HCT116 (cell line): ENCODE measurements around the gene KRT1. TPM values are rescaled to one million over a fixed set of nuclear protein-coding genes. Genes with fewer than 3 reads are reported as not detected.

Experiments
- ATAC-seq: fragments of 200-7000 bp; cut with Tn5 transposase; 2 replicates; pipeline ENCODE4 v1.9.1; 2020; ENCODE audit warnings: mild to moderate bottlenecking, moderate library complexity
- BruUV-seq: library from RNA; stranded (reverse); fragments of 400-500 nt; replicated peaks from 2 replicates; lab custom pipeline; 2021; lab: Mats Ljungman, UMichigan
- CTCF ChIA-PET: fragments of 300-600 bp; sonication (Branson Sonifier 250); formaldehyde crosslinking; loops from one replicate; lab custom pipeline; 2021; ENCODE audit warnings: antibody characterized with exemption; lab: Charles Lee
- POLR2A ChIA-PET: fragments of 300-600, 350-600 bp; sonication (Branson Sonifier 250); formaldehyde crosslinking; loops from one replicate; lab custom pipeline; 2021; ENCODE audit warnings: antibody characterized with exemption; lab: Charles Lee
- RAD21 ChIA-PET, 2 experiments: fragments of 300-600 bp; sonication (Branson Sonifier 250); formaldehyde crosslinking; loops; one replicate each; lab custom pipeline; 2023; ENCODE audit warnings: low total read pairs in 2 of 2; ENCODE audit not compliant: uncharacterized antibody in 2 of 2, unreplicated experiment in 2 of 2, low non-redundant PET in 1 of 2; lab: Charles Lee
- DNase-seq: peaks from one replicate; pipeline ENCODE4 v3.0.0-alpha.2; 2010; ENCODE audit warnings: low read depth, low spot score
- H2AFZ ChIP-seq: fragments of 200-600 bp; shearing (Covaris generic), sonication (generic); 2 replicates; pipeline ENCODE4 v1.6.1; 2017; ENCODE audit warnings: low read depth, mixed run types, mixed read lengths, antibody characterized with exemption, low read length; ENCODE audit not compliant: poor library complexity, severe bottlenecking
- H3K27ac ChIP-seq: 2 replicates; pipeline ENCODE4 v1.5.1; 2012; ENCODE audit warnings: low read depth, low read length
- H3K27me3 ChIP-seq: fragments of 200-600 bp; sonication (generic); 2 replicates; pipeline ENCODE4 v1.6.1; 2016; ENCODE audit warnings: mixed run types, low read length, mixed read lengths; ENCODE audit not compliant: insufficient read depth
- H3K36me3 ChIP-seq, 2 experiments: fragments of 200-500 bp in 1 of 2; fragments of 200-600 bp in 1 of 2; sonication (Bioruptor generic) in 1 of 2; sonication (generic) in 1 of 2; 2 replicates each; pipeline versions ENCODE4 v1.5.1 to v1.6.1; 2014 to 2016; ENCODE audit warnings: low read length in 2 of 2, inconsistent platforms in 1 of 2, mixed read lengths in 1 of 2, mixed run types in 1 of 2; ENCODE audit not compliant: insufficient read depth in 2 of 2, control insufficient read depth in 1 of 2
- H3K4me1 ChIP-seq, 2 experiments: fragments of 200-600 bp in 1 of 2; sonication (generic) in 1 of 2; 2 replicates each; pipeline versions ENCODE4 v1.5.1 to v1.6.1; 2012 to 2017; ENCODE audit warnings: low read length in 2 of 2, inconsistent platforms in 1 of 2, mild to moderate bottlenecking in 1 of 2, mixed read lengths in 1 of 2, mixed run types in 1 of 2, moderate library complexity in 1 of 2; ENCODE audit not compliant: insufficient read depth in 2 of 2, control insufficient read depth in 1 of 2
- H3K4me2 ChIP-seq: fragments of 200-600 bp; sonication (generic); 2 replicates; pipeline ENCODE4 v1.6.1; 2017; ENCODE audit warnings: mixed run types, low read length, mixed read lengths
- H3K4me3 ChIP-seq, 2 experiments: fragments of 200-600 bp in 1 of 2; sonication (generic) in 1 of 2; replicated peaks in 1 of 2; 2 replicates each; pipeline ENCODE4 v1.5.1; 2011 to 2016; ENCODE audit warnings: low read length in 2 of 2, control low read depth in 1 of 2, low read depth in 1 of 2, mild to moderate bottlenecking in 1 of 2, mixed read lengths in 1 of 2, mixed run types in 1 of 2
- H3K79me2 ChIP-seq: fragments of 200-600 bp; sonication (generic); 2 replicates; pipeline ENCODE4 v1.6.1; 2017; ENCODE audit warnings: mild to moderate bottlenecking, mixed run types, low read length, moderate library complexity, mixed read lengths; ENCODE audit not compliant: insufficient read depth
- H3K9ac ChIP-seq: fragments of 200-600 bp; sonication (generic); 2 replicates; pipeline ENCODE4 v1.6.1; 2016; ENCODE audit warnings: low read length, mixed read lengths
- H3K9me2 ChIP-seq: fragments of 200-600 bp; sonication (generic), shearing (Covaris generic); 2 replicates; pipeline ENCODE4 v1.6.1; 2017; ENCODE audit warnings: mixed run types, mild to moderate bottlenecking, moderate library complexity; ENCODE audit not compliant: insufficient read depth
- H3K9me3 ChIP-seq, 2 experiments: fragments of 200-500 bp in 1 of 2; fragments of 200-600 bp in 1 of 2; sonication (Bioruptor generic) in 1 of 2; sonication (generic) in 1 of 2; 2 replicates each; pipeline ENCODE4 v1.6.1; 2014 to 2017; ENCODE audit warnings: low read length in 2 of 2, mixed read lengths in 2 of 2, inconsistent platforms in 1 of 2, low read depth in 1 of 2, mild to moderate bottlenecking in 1 of 2, mixed run types in 1 of 2, moderate library complexity in 1 of 2; ENCODE audit not compliant: control insufficient read depth in 1 of 2, insufficient read depth in 1 of 2
- H4K20me1 ChIP-seq: fragments of 200-600 bp; sonication (generic), shearing (Covaris generic); 2 replicates; pipeline ENCODE4 v1.6.1; 2017; ENCODE audit warnings: mixed run types, mild to moderate bottlenecking, moderate library complexity; ENCODE audit not compliant: insufficient read depth
- ATF3 ChIP-seq: IDR thresholded peaks from 2 replicates; pipeline ENCODE4 v1.6.1; 2012
- CBX3 ChIP-seq: IDR thresholded peaks from 2 replicates; pipeline ENCODE4 v1.6.1; 2012; ENCODE audit warnings: low read depth
- CEBPB ChIP-seq: IDR thresholded peaks from 2 replicates; pipeline ENCODE4 v1.6.1; 2012; ENCODE audit warnings: low read depth
- CTCF ChIP-seq, 3 experiments: fragments of 200-600 bp in 1 of 3; sonication (generic) in 1 of 3; IDR thresholded peaks in 2 of 3; conservative IDR thresholded peaks in 1 of 3; 2 replicates each; pipeline ENCODE4 v1.5.1; 2012 to 2017; ENCODE audit warnings: low read depth in 2 of 3, low read length in 2 of 3, antibody characterized with exemption in 1 of 3, borderline replicate concordance in 1 of 3, control low read depth in 1 of 3, mild to moderate bottlenecking in 1 of 3, mixed read lengths in 1 of 3, mixed run types in 1 of 3, moderate library complexity in 1 of 3; ENCODE audit not compliant: insufficient read depth in 1 of 3
- ELF1 ChIP-seq: IDR thresholded peaks from 2 replicates; pipeline ENCODE4 v1.6.1; 2012; ENCODE audit warnings: low read depth, borderline replicate concordance
- EZH2phosphoT487 ChIP-seq: fragments of 200-600 bp; IDR thresholded peaks from 2 replicates; pipeline ENCODE4 v1.6.1; 2018; ENCODE audit warnings: antibody characterized with exemption, borderline replicate concordance
- MAX ChIP-seq: IDR thresholded peaks from 2 replicates; pipeline ENCODE4 v1.6.1; 2012
- POLR2A ChIP-seq: IDR thresholded peaks from 2 replicates; pipeline ENCODE4 v1.7.0; 2011; ENCODE audit warnings: borderline replicate concordance; ENCODE audit not compliant: insufficient read depth, insufficient read length; ENCODE audit errors: extremely low read depth
- POLR2AphosphoS5 ChIP-seq: IDR thresholded peaks from 2 replicates; pipeline ENCODE4 v1.6.1; 2011; ENCODE audit warnings: mild to moderate bottlenecking, low read depth, low read length, moderate library complexity
- RAD21 ChIP-seq: IDR thresholded peaks from 2 replicates; pipeline ENCODE4 v1.6.1; 2012; ENCODE audit warnings: low read depth, mild to moderate bottlenecking
- SIN3A ChIP-seq: IDR thresholded peaks from 2 replicates; pipeline ENCODE4 v1.6.1; 2012; ENCODE audit warnings: low read depth
- SP1 ChIP-seq: IDR thresholded peaks from 2 replicates; pipeline ENCODE4 v1.6.1; 2012; ENCODE audit warnings: low read depth
- TCF7L2 ChIP-seq: IDR thresholded peaks from 2 replicates; pipeline ENCODE4 v1.7.0; 2011; ENCODE audit warnings: borderline replicate concordance, inconsistent platforms; ENCODE audit not compliant: insufficient read depth, insufficient read length; ENCODE audit errors: extremely low read depth
- ZFX ChIP-seq: fragments of 450-650 bp; IDR thresholded peaks from 2 replicates; pipeline ENCODE4 v1.6.1; 2017
- ZNF274 ChIP-seq: fragments of 200-500 bp; sonication (Bioruptor generic); IDR thresholded peaks from 2 replicates; pipeline ENCODE4 v1.6.1; 2014; ENCODE audit warnings: mild to moderate bottlenecking, low read depth, low read length, inconsistent platforms
- intact Hi-C: fragments of 100-400 bp; cut with micrococcal nuclease; formaldehyde crosslinking; loops from 2 replicates; pipeline ENCODE4 v1.10.0; 2022
- total RNA-seq: library from RNA; stranded (reverse); gene quantifications from one replicate; pipeline ENCODE4 v1.2.1, GENCODE V29; 2021; ENCODE audit not compliant: unreplicated experiment

Gene KRT1
- total RNA-seq, 1 experiment from 2014 or later, result 0.20 TPM

- TF ChIP-seq CTCF (IDR thresholded peaks at IDR 0.05 in 2 of 3, conservative IDR thresholded peaks at IDR 0.05 in 1 of 3; ENCODE audit: borderline replicate concordance in 1 of 3, insufficient read depth in 1 of 3, low read depth in 2 of 3, low read length in 2 of 3), result no peak
- no peak for TF ChIP-seq ELF1
- no peak for TF ChIP-seq POLR2A
- TF ChIP-seq MAX, result no peak
- TF ChIP-seq EZH2phosphoT487, result no peak
- no peak for TF ChIP-seq ATF3
- no peak for TF ChIP-seq ZNF274
Measured at GRCh38 chr12:52726451-52726850, 46.2 kb upstream of the KRT1 start (continued).

GRCh38 chr12:52724384-52724783, 44.2 kb upstream of the KRT1 start:
- H3K9me2 ChIP-seq, result no peaks in the 10 kb centered on the region
- ChIA-PET POLR2A (no interaction called here), RAD21 (no interaction called here), CTCF (no interaction called here)
- intact Hi-C loops, result no loop called here
- H3K9ac ChIP-seq, result no peak overlapping the region
- peaks cover 15% of the 10 kb centered on the region for H3K27me3 ChIP-seq
- no peak overlapping the region for H3K4me2 ChIP-seq
- no peaks in the 10 kb centered on the region for H4K20me1 ChIP-seq
- H2AFZ ChIP-seq, result no peak overlapping the region
- BruUV-seq, result no TSS peak
- ATAC-seq, result no peak
- no peak for DNase-seq
- H3K36me3 ChIP-seq, result no peaks in the 10 kb centered on the region
- H3K79me2 ChIP-seq, result no peaks in the 10 kb centered on the region
- H3K4me3 ChIP-seq, result no peak overlapping the region
- no peaks in the 10 kb centered on the region; a peak in 1 of 4 replicates for H3K4me1 ChIP-seq
- TF ChIP-seq ZFX (no peak), POLR2A (no peak), SP1 (no peak), SIN3A (no peak), POLR2AphosphoS5 (no peak), ATF3 (no peak), CBX3 (no peak), RAD21 (no peak), EZH2phosphoT487 (no peak), ELF1 (no peak), CEBPB (no peak), TCF7L2 (no peak)
- H3K9me3 ChIP-seq, result no peaks in the 10 kb centered on the region
- H3K27ac ChIP-seq, result no peak overlapping the region
